ENCODE data around the gene DIS3L2. TPM values are rescaled to one million over a fixed set of nuclear protein-coding genes. Genes with fewer than 3 reads are reported as not detected.
A peak's percentile ranks its signal among the peaks of the same experiment; 100 is the strongest.

Gene DIS3L2
- total RNA-seq, 1 donor from 2014 or later: 32.2 TPM

GRCh38 chr2:231923951-231924888 lies 37.3 kb upstream of the DIS3L2 start:
- Histone ChIP-seq H3K27me3 (no peaks in the 10 kb centered on the region), H3K4me3 (no peak overlapping the region), H3K4me1 (peaks cover 20% of the 10 kb centered on the region), H3K27ac (no peak overlapping the region), H3K9me3 (no peaks in the 10 kb centered on the region), H3K36me3 (no peaks in the 10 kb centered on the region)
- TF ChIP-seq POLR2AphosphoS5 (IDR thresholded peaks at IDR 0.05; ENCODE audit: insufficient read depth in 1 of 2, low read depth in 1 of 2) (no peak), CTCF (IDR thresholded peaks at IDR 0.05) (no peak)
- no peak for DNase-seq (ENCODE audit: extremely low spot score in 2 of 2)
- intact Hi-C loops (cut with DNase I): loop anchor here (5.0 kb wide), 1 partner anchor 403 kb away; no protein-coding TSS in a partner anchor

- Histone ChIP-seq H3K36me3 (no peaks in the 10 kb centered on the region), H3K27me3 (no peaks in the 10 kb centered on the region), H3K4me3 (peak overlapping the region; percentile 30 to 55), H3K4me1 (peaks cover 20% of the 10 kb centered on the region), H3K9me3 (no peaks in the 10 kb centered on the region), H3K27ac (no peak overlapping the region)
- intact Hi-C loops (cut with DNase I): loop anchor here (5.0 kb wide), 2 partner anchors 217 to 402 kb away; no protein-coding TSS in a partner anchor
- TF ChIP-seq POLR2A (IDR thresholded peaks at IDR 0.05) (no peak), POLR2AphosphoS5 (IDR thresholded peaks at IDR 0.05; ENCODE audit: insufficient read depth in 1 of 2, low read depth in 1 of 2) (no peak), CTCF (IDR thresholded peaks at IDR 0.05) (no peak)
- DNase-seq (ENCODE audit: extremely low spot score in 2 of 2): no peak
Observed at GRCh38 chr2:231924889-231925275, 36.6 kb upstream of the DIS3L2 start.

GRCh38 chr2:231925303-231926179 lies 36.0 kb upstream of the DIS3L2 start:
- H3K36me3 ChIP-seq: no peaks in the 10 kb centered on the region
- peak overlapping the region; percentile 30 to 55 for H3K4me3 ChIP-seq
- no peak for TF ChIP-seq POLR2A (IDR thresholded peaks at IDR 0.05)
- peak; percentile 81 to 94 (median 83) for TF ChIP-seq CTCF (IDR thresholded peaks at IDR 0.05)
- no peaks in the 10 kb centered on the region for H3K9me3 ChIP-seq
- H3K27me3 ChIP-seq: no peaks in the 10 kb centered on the region
- no peak for DNase-seq (ENCODE audit: extremely low spot score in 2 of 2)
- intact Hi-C loops (cut with DNase I): loop anchor here (5.0 kb wide), 1 partner anchor 217 kb away; no protein-coding TSS in a partner anchor
- H3K27ac ChIP-seq: no peak overlapping the region
- peaks cover 20% of the 10 kb centered on the region for H3K4me1 ChIP-seq

- Histone ChIP-seq H3K27ac (no peak within 1 kb of the TSS), H3K27me3 (no peaks in the 10 kb centered on the region), H3K4me3 (peak within 1 kb of the TSS; percentile 30 to 55), H3K4me1 (peaks cover 20% of the 10 kb centered on the region), H3K36me3 (no peaks in the 10 kb centered on the region), H3K9me3 (no peaks in the 10 kb centered on the region)
- intact Hi-C loops (cut with DNase I): loop anchor here (5.0 kb wide), 1 partner anchor 216 kb away; no protein-coding TSS in a partner anchor
- no peak for DNase-seq (ENCODE audit: extremely low spot score in 2 of 2)
- TF ChIP-seq POLR2A (IDR thresholded peaks at IDR 0.05) (no peak), POLR2AphosphoS5 (IDR thresholded peaks at IDR 0.05; ENCODE audit: insufficient read depth in 1 of 2, low read depth in 1 of 2) (no peak), CTCF (IDR thresholded peaks at IDR 0.05) (peak in 1 of 3 experiments; percentile 18)
Observed at GRCh38 chr2:231926180-231926741, 35.3 kb upstream of the DIS3L2 start, which contains the start of gene NPPC. NPPC (minus strand) TSS chr2:231926396; CDS start chr2:231926249, 147 bp downstream.
